ENCODE data around the gene CHRNG.

CHRNG gene

DNA sequence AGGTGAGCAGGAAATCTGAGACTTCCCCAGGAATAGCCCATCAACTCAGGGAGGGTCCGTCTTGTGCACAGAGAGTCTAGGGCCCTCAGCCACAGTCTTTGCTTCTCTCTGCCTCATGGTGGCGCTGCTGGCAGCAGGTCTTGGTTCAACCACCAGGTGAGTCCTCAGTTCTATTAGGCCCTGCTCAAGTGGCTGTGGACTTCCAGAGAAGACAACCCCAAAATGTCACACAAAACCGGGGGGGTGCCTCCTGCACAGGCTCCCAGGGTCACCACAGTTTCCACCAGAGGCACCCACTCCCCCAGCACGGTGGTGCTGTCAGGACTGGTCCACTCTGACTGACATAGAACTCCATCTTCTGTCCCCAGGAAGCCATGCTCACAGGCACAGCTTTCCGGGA, 2.4 kb upstream of the CHRNG start:
- H3K79me2 ChIP-seq (ENCODE audit: control insufficient read depth, low read length): no peaks in the 10 kb centered on the region
- H3K9me3 ChIP-seq (ENCODE audit: control insufficient read depth, insufficient read depth, low read length): no peaks in the 10 kb centered on the region
- H3K27ac ChIP-seq (ENCODE audit: low read depth, low read length): no peak overlapping the region
- no peaks in the 10 kb centered on the region for H3K36me3 ChIP-seq (ENCODE audit: control insufficient read depth, low read length)
- no peaks in the 10 kb centered on the region for H4K20me1 ChIP-seq (ENCODE audit: control insufficient read depth, insufficient read depth, low read depth, low read length)
- H3K4me2 ChIP-seq (ENCODE audit: low read length): no peak overlapping the region
- H3K9me2 ChIP-seq (replicated peaks; ENCODE audit: control insufficient read depth, low read length): no peaks in the 10 kb centered on the region
- no peak overlapping the region for H3K4me3 ChIP-seq (ENCODE audit: low read length)
- H3F3A ChIP-seq (ENCODE audit: control insufficient read depth, insufficient read depth): peaks cover 3% of the 10 kb centered on the region; the same call in 1 of the 2 replicates
- H3K4me1 ChIP-seq (ENCODE audit: control insufficient read depth, low read length): peaks cover 43% of the 10 kb centered on the region
- H3K27me3 ChIP-seq (ENCODE audit: control insufficient read depth, low read length): no peaks in the 10 kb centered on the region
- no peak for TF ChIP-seq EZH2phosphoT487 (IDR thresholded peaks at IDR 0.05; ENCODE audit: borderline replicate concordance, low read length)
- TF ChIP-seq, protein P1, sequence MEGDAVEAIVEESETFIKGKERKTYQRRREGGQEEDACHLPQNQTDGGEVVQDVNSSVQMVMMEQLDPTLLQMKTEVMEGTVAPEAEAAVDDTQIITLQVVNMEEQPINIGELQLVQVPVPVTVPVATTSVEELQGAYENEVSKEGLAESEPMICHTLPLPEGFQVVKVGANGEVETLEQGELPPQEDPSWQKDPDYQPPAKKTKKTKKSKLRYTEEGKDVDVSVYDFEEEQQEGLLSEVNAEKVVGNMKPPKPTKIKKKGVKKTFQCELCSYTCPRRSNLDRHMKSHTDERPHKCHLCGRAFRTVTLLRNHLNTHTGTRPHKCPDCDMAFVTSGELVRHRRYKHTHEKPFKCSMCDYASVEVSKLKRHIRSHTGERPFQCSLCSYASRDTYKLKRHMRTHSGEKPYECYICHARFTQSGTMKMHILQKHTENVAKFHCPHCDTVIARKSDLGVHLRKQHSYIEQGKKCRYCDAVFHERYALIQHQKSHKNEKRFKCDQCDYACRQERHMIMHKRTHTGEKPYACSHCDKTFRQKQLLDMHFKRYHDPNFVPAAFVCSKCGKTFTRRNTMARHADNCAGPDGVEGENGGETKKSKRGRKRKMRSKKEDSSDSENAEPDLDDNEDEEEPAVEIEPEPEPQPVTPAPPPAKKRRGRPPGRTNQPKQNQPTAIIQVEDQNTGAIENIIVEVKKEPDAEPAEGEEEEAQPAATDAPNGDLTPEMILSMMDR (IDR thresholded peaks at IDR 0.05; ENCODE audit: low read depth, low read length, poor library complexity, severe bottlenecking): peak; percentile 89

DNA sequence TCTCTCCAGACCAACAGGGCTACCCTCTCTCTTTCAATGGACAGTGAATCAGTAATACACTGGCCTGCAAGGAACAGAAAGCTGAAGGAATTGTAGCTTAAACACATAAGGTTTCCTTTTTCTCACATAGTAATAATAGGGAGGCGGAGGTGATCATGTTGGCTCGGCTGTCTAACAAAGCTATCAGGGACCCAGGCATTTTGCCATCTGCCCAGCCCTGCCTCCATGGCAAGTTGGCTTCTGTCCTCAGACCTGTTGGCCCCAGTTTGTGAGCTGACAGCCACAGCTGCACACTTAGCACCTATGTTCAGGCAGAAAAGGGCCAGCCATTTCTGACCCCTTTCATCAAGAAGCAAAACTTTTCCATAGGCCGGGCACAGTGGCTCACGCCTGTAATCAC, 2.0 kb upstream of the CHRNG start:
- H3K4me1 ChIP-seq (ENCODE audit: control insufficient read depth, low read length): peaks cover 39% of the 10 kb centered on the region
- H3K36me3 ChIP-seq (ENCODE audit: control insufficient read depth, low read length): no peaks in the 10 kb centered on the region
- H3K4me2 ChIP-seq (ENCODE audit: low read length): no peak overlapping the region
- no peaks in the 10 kb centered on the region for H3K9me2 ChIP-seq (replicated peaks; ENCODE audit: control insufficient read depth, low read length)
- H3K79me2 ChIP-seq (ENCODE audit: control insufficient read depth, low read length): no peaks in the 10 kb centered on the region
- H3K9me3 ChIP-seq (ENCODE audit: control insufficient read depth, insufficient read depth, low read length): no peaks in the 10 kb centered on the region
- no peaks in the 10 kb centered on the region for H3K27me3 ChIP-seq (ENCODE audit: control insufficient read depth, low read length)
- peaks cover 3% of the 10 kb centered on the region; the same call in 1 of the 2 replicates for H3F3A ChIP-seq (ENCODE audit: control insufficient read depth, insufficient read depth)
- no peak overlapping the region for H3K27ac ChIP-seq (ENCODE audit: low read depth, low read length)
- no peak overlapping the region for H3K4me3 ChIP-seq (ENCODE audit: low read length)
- H4K20me1 ChIP-seq (ENCODE audit: control insufficient read depth, insufficient read depth, low read depth, low read length): no peaks in the 10 kb centered on the region
- TF ChIP-seq, protein P1 (IDR thresholded peaks at IDR 0.05; ENCODE audit: low read depth, low read length, poor library complexity, severe bottlenecking): no peak
- TF ChIP-seq EZH2phosphoT487 (IDR thresholded peaks at IDR 0.05; ENCODE audit: borderline replicate concordance, low read length): no peak

DNA sequence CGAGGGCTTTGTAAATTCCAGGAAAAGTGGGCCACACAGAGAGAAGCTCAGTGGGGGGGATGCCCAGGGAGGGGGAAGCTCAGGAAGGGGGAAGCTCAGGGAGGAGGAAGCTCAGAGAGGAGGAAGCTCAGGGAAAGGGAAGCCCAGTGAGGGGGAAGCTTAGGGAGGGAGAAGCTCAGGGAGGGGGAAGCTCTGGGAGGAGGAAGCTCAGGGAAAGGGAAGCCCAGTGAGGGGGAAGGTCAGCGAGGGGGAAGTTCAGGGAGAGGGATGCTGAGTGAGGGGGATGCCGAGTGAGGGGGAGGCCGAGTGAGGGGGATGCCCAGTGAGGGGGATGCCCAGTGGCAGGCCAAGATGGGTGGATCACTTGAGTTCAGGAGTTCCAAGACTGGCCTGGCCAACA, 821 bp upstream of the CHRNG start:
- H3K79me2 ChIP-seq (ENCODE audit: control insufficient read depth, low read length): no peaks in the 10 kb centered on the region
- H3F3A ChIP-seq (ENCODE audit: control insufficient read depth, insufficient read depth): no peaks in the 10 kb centered on the region; the same call in 1 of the 2 replicates
- H4K20me1 ChIP-seq (ENCODE audit: control insufficient read depth, insufficient read depth, low read depth, low read length): no peaks in the 10 kb centered on the region
- no peak overlapping the region for H3K27ac ChIP-seq (ENCODE audit: low read depth, low read length)
- H3K9me3 ChIP-seq (ENCODE audit: control insufficient read depth, insufficient read depth, low read length): no peaks in the 10 kb centered on the region
- no peak overlapping the region for H3K4me3 ChIP-seq (ENCODE audit: low read length)
- H3K4me2 ChIP-seq (ENCODE audit: low read length): no peak overlapping the region
- no peaks in the 10 kb centered on the region for H3K36me3 ChIP-seq (ENCODE audit: control insufficient read depth, low read length)
- H3K27me3 ChIP-seq (ENCODE audit: control insufficient read depth, low read length): no peaks in the 10 kb centered on the region
- TF ChIP-seq, protein P1 (IDR thresholded peaks at IDR 0.05; ENCODE audit: low read depth, low read length, poor library complexity, severe bottlenecking): no peak
- no peak for TF ChIP-seq EZH2phosphoT487 (IDR thresholded peaks at IDR 0.05; ENCODE audit: borderline replicate concordance, low read length)
- no peaks in the 10 kb centered on the region for H3K9me2 ChIP-seq (replicated peaks; ENCODE audit: control insufficient read depth, low read length)
- peaks cover 27% of the 10 kb centered on the region for H3K4me1 ChIP-seq (ENCODE audit: control insufficient read depth, low read length)
